ENCODE measurements around the gene ZDHHC20. TPM values are rescaled to one million over a fixed set of nuclear protein-coding genes. Genes with fewer than 3 reads are reported as not detected.

The ZDHHC20 gene
- total and polyA plus RNA-seq, 10 of the 15 experiments (the other 5 are each of a cell fraction or from before 2014, with no cell fraction given), result 8.6 to 57.8 (median 41.7) TPM

DNA sequence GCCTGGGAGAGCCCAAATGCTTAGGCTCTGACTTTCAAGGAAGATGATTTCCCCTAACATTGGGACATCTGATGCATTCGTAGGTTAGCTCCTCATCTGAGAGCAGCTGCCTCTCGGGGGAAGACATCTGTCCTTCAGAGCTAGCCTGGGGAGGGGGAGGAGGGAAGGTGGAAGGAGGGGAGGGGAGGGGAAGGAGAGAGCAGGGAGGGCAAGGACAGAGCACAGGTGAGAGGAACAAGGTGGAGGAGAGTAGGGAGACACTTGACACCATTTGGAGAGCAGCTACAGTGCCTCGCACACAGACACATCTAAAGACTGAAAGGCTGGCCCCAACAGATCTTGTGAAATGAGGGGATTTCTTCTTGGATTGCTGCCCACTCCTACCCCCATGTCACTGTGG is 103.8 kb downstream of the ZDHHC20 start:
- ChIA-PET POLR2A (no interaction called here), CTCF (no interaction called here), RAD21 (ENCODE audit: unreplicated experiment) (no interaction called here), SMC1A (ENCODE audit: uncharacterized antibody, unreplicated experiment) (no interaction called here)
- no peak for FAIRE-seq
- Histone ChIP-seq H3K4me3 (no peak overlapping the region), H3K27ac (ENCODE audit: control insufficient read depth, insufficient read depth) (no peak overlapping the region), H2AFZ (ENCODE audit: control insufficient read depth, low read depth, low read length) (no peak overlapping the region), H3K4me1 (ENCODE audit: control insufficient read depth, insufficient read depth, low read length) (no peaks in the 10 kb centered on the region), H3K9me3 (replicated peaks; ENCODE audit: control insufficient read depth, insufficient read depth, low read length) (no peaks in the 10 kb centered on the region), H3K36me3 (ENCODE audit: control insufficient read depth in 2 of 2, insufficient read depth in 2 of 2, low read length in 1 of 2) (no peaks in the 10 kb centered on the region), H4K20me1 (ENCODE audit: control insufficient read depth, insufficient read depth) (no peaks in the 10 kb centered on the region), H3K27me3 (replicated peaks in 1 of 2; ENCODE audit: control insufficient read depth in 2 of 2, insufficient read depth in 2 of 2, low read length in 1 of 2) (no peaks in the 10 kb centered on the region), H3K9ac (ENCODE audit: control insufficient read depth, insufficient read depth, low read length) (no peak overlapping the region), H3K4me2 (ENCODE audit: control insufficient read depth, insufficient read depth) (no peak overlapping the region), H3K79me2 (ENCODE audit: control insufficient read depth, insufficient read depth, low read length) (no peaks in the 10 kb centered on the region)
- no peak for DNase-seq (ENCODE audit: low read depth, low spot score)
- ATAC-seq, result no peak
- WGBS (ENCODE audit: insufficient coverage, insufficient replicate concordance, low lambda C conversion rate, missing lambda C conversion rate), result 84% methylated on average over 3 of the region's 3 CpGs
- no TSS peak for BruUV-seq (replicated peaks)
- intact Hi-C loops (cut with micrococcal nuclease; ENCODE audit: unreplicated experiment) (no loop called here), in situ Hi-C loops (cut with MboI) (no loop called here)
- no peak for TF ChIP-seq SRF (IDR thresholded peaks at IDR 0.05; ENCODE audit: low read depth in 2 of 2, low read length in 2 of 2)
- TF ChIP-seq, protein P1, sequence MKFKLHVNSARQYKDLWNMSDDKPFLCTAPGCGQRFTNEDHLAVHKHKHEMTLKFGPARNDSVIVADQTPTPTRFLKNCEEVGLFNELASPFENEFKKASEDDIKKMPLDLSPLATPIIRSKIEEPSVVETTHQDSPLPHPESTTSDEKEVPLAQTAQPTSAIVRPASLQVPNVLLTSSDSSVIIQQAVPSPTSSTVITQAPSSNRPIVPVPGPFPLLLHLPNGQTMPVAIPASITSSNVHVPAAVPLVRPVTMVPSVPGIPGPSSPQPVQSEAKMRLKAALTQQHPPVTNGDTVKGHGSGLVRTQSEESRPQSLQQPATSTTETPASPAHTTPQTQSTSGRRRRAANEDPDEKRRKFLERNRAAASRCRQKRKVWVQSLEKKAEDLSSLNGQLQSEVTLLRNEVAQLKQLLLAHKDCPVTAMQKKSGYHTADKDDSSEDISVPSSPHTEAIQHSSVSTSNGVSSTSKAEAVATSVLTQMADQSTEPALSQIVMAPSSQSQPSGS (IDR thresholded peaks at IDR 0.05; ENCODE audit: low read length), result no peak
- TF ChIP-seq, protein P2, sequence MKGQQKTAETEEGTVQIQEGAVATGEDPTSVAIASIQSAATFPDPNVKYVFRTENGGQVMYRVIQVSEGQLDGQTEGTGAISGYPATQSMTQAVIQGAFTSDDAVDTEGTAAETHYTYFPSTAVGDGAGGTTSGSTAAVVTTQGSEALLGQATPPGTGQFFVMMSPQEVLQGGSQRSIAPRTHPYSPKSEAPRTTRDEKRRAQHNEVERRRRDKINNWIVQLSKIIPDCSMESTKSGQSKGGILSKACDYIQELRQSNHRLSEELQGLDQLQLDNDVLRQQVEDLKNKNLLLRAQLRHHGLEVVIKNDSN (IDR thresholded peaks at IDR 0.05; ENCODE audit: borderline replicate concordance, extremely low read length, insufficient read depth, low read depth, low read length), result no peak
- no peak for TF ChIP-seq ZNF24 (IDR thresholded peaks at IDR 0.05)
- TF ChIP-seq PML (IDR thresholded peaks at IDR 0.05; ENCODE audit: low read length), result no peak
- no peak for TF ChIP-seq CHD4 (IDR thresholded peaks at IDR 0.05)
- no peak for TF ChIP-seq NFYA (IDR thresholded peaks at IDR 0.05; ENCODE audit: borderline replicate concordance, low read depth, low read length)
- TF ChIP-seq, protein P3, sequence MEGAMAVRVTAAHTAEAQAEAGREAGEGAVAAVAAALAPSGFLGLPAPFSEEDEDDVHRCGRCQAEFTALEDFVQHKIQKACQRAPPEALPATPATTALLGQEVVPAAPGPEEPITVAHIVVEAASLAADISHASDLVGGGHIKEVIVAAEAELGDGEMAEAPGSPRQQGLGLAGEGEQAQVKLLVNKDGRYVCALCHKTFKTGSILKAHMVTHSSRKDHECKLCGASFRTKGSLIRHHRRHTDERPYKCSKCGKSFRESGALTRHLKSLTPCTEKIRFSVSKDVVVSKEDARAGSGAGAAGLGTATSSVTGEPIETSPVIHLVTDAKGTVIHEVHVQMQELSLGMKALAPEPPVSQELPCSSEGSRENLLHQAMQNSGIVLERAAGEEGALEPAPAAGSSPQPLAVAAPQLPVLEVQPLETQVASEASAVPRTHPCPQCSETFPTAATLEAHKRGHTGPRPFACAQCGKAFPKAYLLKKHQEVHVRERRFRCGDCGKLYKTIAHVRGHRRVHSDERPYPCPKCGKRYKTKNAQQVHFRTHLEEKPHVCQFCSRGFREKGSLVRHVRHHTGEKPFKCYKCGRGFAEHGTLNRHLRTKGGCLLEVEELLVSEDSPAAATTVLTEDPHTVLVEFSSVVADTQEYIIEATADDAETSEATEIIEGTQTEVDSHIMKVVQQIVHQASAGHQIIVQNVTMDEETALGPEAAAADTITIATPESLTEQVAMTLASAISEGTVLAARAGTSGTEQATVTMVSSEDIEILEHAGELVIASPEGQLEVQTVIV (IDR thresholded peaks at IDR 0.05; ENCODE audit: borderline replicate concordance, partially characterized antibody), result no peak
- TF ChIP-seq, protein P4, sequence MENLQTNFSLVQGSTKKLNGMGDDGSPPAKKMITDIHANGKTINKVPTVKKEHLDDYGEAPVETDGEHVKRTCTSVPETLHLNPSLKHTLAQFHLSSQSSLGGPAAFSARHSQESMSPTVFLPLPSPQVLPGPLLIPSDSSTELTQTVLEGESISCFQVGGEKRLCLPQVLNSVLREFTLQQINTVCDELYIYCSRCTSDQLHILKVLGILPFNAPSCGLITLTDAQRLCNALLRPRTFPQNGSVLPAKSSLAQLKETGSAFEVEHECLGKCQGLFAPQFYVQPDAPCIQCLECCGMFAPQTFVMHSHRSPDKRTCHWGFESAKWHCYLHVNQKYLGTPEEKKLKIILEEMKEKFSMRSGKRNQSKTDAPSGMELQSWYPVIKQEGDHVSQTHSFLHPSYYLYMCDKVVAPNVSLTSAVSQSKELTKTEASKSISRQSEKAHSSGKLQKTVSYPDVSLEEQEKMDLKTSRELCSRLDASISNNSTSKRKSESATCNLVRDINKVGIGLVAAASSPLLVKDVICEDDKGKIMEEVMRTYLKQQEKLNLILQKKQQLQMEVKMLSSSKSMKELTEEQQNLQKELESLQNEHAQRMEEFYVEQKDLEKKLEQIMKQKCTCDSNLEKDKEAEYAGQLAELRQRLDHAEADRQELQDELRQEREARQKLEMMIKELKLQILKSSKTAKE (IDR thresholded peaks at IDR 0.05; ENCODE audit: low read depth, poor library complexity, severe bottlenecking), result no peak
- TF ChIP-seq, protein P5, sequence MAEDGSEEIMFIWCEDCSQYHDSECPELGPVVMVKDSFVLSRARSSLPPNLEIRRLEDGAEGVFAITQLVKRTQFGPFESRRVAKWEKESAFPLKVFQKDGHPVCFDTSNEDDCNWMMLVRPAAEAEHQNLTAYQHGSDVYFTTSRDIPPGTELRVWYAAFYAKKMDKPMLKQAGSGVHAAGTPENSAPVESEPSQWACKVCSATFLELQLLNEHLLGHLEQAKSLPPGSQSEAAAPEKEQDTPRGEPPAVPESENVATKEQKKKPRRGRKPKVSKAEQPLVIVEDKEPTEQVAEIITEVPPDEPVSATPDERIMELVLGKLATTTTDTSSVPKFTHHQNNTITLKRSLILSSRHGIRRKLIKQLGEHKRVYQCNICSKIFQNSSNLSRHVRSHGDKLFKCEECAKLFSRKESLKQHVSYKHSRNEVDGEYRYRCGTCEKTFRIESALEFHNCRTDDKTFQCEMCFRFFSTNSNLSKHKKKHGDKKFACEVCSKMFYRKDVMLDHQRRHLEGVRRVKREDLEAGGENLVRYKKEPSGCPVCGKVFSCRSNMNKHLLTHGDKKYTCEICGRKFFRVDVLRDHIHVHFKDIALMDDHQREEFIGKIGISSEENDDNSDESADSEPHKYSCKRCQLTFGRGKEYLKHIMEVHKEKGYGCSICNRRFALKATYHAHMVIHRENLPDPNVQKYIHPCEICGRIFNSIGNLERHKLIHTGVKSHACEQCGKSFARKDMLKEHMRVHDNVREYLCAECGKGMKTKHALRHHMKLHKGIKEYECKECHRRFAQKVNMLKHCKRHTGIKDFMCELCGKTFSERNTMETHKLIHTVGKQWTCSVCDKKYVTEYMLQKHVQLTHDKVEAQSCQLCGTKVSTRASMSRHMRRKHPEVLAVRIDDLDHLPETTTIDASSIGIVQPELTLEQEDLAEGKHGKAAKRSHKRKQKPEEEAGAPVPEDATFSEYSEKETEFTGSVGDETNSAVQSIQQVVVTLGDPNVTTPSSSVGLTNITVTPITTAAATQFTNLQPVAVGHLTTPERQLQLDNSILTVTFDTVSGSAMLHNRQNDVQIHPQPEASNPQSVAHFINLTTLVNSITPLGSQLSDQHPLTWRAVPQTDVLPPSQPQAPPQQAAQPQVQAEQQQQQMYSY (CRISPR knock-in tag; IDR thresholded peaks at IDR 0.05), result no peak
- no peak for TF ChIP-seq ZSCAN29 (IDR thresholded peaks at IDR 0.05)
- TF ChIP-seq BACH1 (IDR thresholded peaks at IDR 0.05; ENCODE audit: borderline replicate concordance), result no peak
